Measurements from ENCODE around the gene ELMO3. TPM values are rescaled to one million over a fixed set of nuclear protein-coding genes. Genes with fewer than 3 reads are reported as not detected.

ELMO3 gene
- total RNA-seq, 2 experiments from 2014 or later: 5.0 to 5.6 TPM

DNA sequence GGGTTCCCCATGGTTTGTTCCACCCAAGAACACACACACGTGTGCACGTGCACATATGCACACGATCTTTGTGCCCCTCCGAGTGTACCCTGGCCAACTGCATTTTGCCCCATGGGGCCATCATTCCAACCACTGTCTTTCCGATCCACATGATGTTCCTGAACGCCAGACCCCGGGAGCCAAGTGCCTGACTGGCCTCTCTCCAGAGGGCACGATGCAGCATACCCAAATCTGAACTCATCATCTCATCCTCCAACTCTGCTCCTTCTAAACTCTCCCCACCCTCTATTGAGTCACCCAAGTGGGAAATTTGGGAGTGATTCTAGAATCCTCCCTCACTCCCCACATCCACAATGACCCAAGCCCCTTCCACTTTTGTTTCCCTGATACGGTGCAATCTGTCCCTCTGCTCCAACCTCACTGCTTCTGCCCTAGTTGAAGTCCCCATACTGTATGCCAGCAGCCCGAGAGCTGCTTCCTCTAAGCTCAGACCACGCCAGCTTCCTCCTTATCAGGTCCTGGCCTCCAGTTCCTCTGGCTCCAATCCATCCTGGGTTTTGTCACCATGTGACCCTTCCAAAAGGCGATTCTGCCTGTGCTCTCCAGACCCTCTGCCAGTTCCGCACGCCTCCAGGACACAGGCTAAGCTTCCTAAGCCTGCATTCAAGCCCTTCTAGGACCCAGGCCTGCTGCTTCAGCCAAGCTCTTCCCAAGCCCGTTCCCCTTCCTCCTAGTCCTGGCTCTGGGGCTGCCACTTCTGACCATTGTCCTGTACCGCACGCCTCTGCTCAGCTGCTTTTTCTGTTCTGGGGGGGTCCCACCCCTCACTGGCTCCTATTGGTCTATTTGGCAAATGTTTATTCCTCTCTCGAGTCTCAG is 17.9 kb downstream of the ELMO3 start:
- POLR2A ChIA-PET: interaction anchor here (1.2 to 1.5 kb wide), 3 partner anchors 10 to 27 kb away, joined by 3 to 5 read pairs (median 4); partner anchors contain the start of gene TMEM208

DNA sequence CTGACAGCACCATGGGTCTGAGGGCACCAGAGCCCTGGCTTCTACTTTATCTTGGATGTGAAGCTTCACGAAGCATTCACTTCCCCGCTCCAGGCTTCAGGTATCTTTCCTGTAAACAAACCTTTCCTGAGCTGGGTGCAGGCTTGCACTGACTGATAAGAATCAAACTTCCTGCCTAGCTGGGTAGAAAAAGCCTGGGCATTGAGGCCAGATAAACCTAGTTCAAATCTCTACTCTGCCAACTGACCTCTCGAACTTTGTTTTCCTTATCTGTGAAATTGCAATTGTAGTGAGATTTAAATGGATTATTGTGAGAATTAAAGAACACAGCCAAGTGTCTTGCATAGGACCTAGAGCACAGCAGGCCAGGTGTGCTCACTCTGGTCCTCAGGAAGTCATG is 25.1 kb downstream of the ELMO3 start:
- H3K4me1 Mint-ChIP-seq (ENCODE audit: low read depth): peaks cover 35% of the 10 kb centered on the region
- CTCF ChIA-PET: interaction anchor here (1.0 to 1.8 kb wide), 2 partner anchors 14 to 69 kb away, joined by 3 to 5 read pairs; no protein-coding TSS in a partner anchor
- DNase-seq (no peak), ATAC-seq (no peak)
- no peaks in the 10 kb centered on the region for H3K9me3 Mint-ChIP-seq
- H3K27me3 Mint-ChIP-seq: no peaks in the 10 kb centered on the region
- TF ChIP-seq, protein P1, sequence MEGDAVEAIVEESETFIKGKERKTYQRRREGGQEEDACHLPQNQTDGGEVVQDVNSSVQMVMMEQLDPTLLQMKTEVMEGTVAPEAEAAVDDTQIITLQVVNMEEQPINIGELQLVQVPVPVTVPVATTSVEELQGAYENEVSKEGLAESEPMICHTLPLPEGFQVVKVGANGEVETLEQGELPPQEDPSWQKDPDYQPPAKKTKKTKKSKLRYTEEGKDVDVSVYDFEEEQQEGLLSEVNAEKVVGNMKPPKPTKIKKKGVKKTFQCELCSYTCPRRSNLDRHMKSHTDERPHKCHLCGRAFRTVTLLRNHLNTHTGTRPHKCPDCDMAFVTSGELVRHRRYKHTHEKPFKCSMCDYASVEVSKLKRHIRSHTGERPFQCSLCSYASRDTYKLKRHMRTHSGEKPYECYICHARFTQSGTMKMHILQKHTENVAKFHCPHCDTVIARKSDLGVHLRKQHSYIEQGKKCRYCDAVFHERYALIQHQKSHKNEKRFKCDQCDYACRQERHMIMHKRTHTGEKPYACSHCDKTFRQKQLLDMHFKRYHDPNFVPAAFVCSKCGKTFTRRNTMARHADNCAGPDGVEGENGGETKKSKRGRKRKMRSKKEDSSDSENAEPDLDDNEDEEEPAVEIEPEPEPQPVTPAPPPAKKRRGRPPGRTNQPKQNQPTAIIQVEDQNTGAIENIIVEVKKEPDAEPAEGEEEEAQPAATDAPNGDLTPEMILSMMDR (IDR thresholded peaks at IDR 0.05): no peak
- intact Hi-C loops (cut with micrococcal nuclease): no loop called here
- POLR2A ChIA-PET: interaction anchor here (0.6 to 1.5 kb wide), 6 partner anchors 9 to 246 kb away, joined by 3 to 5 read pairs (median 4); partner anchors contain the start of gene FHOD1
- no peak overlapping the region for H3K4me3 Mint-ChIP-seq
- no peak overlapping the region for H3K27ac Mint-ChIP-seq
- peaks cover 19% of the 10 kb centered on the region for H3K36me3 Mint-ChIP-seq (ENCODE audit: low read depth)

More for the DNA sequence above, 17.9 kb downstream of the ELMO3 start:
- CTCF ChIA-PET: interaction anchor here (2.3 kb wide), 1 partner anchor 19 kb away, joined by 8 read pairs; no protein-coding TSS in a partner anchor
- H3K9me3 Mint-ChIP-seq: no peaks in the 10 kb centered on the region
- H3K4me1 Mint-ChIP-seq (ENCODE audit: low read depth): no peaks in the 10 kb centered on the region
- TF ChIP-seq, protein P1 (IDR thresholded peaks at IDR 0.05): no peak
- ATAC-seq (no peak), DNase-seq (no peak)
- H3K4me3 Mint-ChIP-seq: no peak overlapping the region
- H3K36me3 Mint-ChIP-seq (ENCODE audit: low read depth): no peaks in the 10 kb centered on the region
- no peaks in the 10 kb centered on the region for H3K27me3 Mint-ChIP-seq
- intact Hi-C loops (cut with micrococcal nuclease): no loop called here
- H3K27ac Mint-ChIP-seq: no peak overlapping the region

DNA sequence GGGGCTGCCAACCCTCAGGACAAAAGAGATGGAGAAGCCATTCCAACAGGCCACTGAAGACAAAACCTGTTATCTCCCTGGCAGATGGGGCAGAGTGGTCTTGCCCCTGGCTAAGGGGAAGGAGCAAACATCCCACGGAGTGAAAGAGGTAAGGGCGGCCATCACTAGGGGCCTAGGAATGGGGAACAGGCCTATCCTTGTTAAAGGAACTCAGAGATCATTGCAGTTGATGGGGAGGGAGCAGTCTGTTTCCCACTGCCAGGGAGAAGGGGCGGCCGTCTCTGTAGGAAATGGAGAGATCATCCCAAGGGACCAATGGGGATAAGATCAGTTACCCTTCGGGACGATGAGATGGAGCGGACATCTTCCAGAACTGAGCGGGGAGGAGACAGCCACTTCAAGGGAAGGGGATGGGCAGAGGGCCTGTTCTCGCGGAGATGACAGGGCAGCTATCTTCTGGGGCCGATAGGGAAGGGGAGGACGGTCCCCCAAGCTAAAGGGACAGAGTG is 27.4 kb downstream of the ELMO3 start:
- Mint-ChIP-seq H3K4me1 (ENCODE audit: low read depth) (peaks cover 38% of the 10 kb centered on the region), H3K36me3 (ENCODE audit: low read depth) (peaks cover 38% of the 10 kb centered on the region), H3K9me3 (no peaks in the 10 kb centered on the region), H3K27ac (peak overlapping the region; percentile 75), H3K4me3 (peak overlapping the region; percentile 100), H3K27me3 (no peaks in the 10 kb centered on the region)
- CTCF ChIA-PET: interaction anchor here (0.7 to 2.5 kb wide), 19 partner anchors 9 to 650 kb away, joined by 3 to 13 read pairs (median 5); partner anchors contain the start of genes CTCF, E2F4, KCTD19 and LRRC36
- TF ChIP-seq, protein P1 (IDR thresholded peaks at IDR 0.05): no peak
- ATAC-seq: peak; percentile 0
- DNase-seq: no peak
- POLR2A ChIA-PET: interaction anchor here (0.8 to 12.3 kb wide), 11 partner anchors 8 to 41 kb away, joined by 3 to 123 read pairs (median 5); partner anchors contain the start of genes FHOD1 and SLC9A5
- intact Hi-C loops (cut with micrococcal nuclease): no loop called here

DNA sequence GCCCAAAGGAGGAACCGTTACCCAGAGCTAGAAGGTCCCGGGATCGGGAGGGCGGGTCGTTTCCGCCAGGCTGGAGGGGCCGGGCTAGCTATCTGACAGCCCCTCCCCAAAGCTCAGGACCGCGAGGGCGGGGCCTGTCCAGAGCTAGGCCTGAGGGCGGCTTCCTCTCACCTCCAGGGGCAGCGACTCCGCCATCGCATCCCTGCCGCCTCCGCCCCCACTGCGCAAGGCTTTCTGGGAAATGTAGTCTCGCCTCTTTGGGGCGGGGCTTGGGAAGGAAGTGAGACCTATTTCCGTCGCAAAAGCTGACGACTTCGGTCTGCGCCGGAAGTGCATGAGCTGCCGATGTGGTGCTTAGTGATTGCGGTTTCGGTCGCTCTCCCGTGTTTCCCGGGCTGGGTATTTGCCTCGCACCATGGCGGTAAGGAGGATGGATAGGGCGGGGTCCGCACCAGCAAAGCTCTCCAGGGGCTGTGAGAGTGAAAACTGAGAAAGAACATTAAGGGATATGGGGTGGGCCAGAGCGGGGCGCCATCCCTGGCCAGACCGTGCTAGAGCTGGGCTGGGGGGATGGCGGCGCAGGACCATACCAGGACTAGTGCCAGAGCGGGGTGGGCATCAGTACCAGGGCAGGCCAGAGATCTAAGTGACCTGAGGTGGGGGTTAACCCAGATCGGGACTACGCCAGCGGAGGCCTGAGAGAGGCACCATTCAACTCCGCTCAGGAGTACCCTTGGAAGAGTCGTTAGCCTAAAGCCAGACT is 28.1 kb downstream of the ELMO3 start, which contains the start of gene TMEM208:
Gene TMEM208, plus strand, starts transcription at position 327 of the 763 bp plus-strand sequence. Its CDS starts 89 bp downstream, at position 416.
- Mint-ChIP-seq H3K36me3 (ENCODE audit: low read depth) (peaks cover 45% of the 10 kb centered on the region), H3K27me3 (no peaks in the 10 kb centered on the region), H3K4me1 (ENCODE audit: low read depth) (peaks cover 38% of the 10 kb centered on the region), H3K9me3 (no peaks in the 10 kb centered on the region), H3K4me3 (peak within 1 kb of the TSS; percentile 100), H3K27ac (peak within 1 kb of the TSS; percentile 100)
- DNase-seq: peak; percentile 99
- ATAC-seq: peak; percentile 97
- POLR2A ChIA-PET: interaction anchor here (0.8 to 12.3 kb wide), 13 partner anchors 9 to 50 kb away, joined by 3 to 123 read pairs (median 5); partner anchors contain the start of genes E2F4, FHOD1 and SLC9A5
- intact Hi-C loops (cut with micrococcal nuclease): no loop called here
- CTCF ChIA-PET: interaction anchor here (0.7 to 2.5 kb wide), 20 partner anchors 9 to 649 kb away, joined by 3 to 13 read pairs (median 4); partner anchors contain the start of genes CTCF, E2F4, KCTD19 and LRRC36
- TF ChIP-seq, protein P1 (IDR thresholded peaks at IDR 0.05): no peak
